ENCODE results near the gene RDM1. TPM values are rescaled to one million over a fixed set of nuclear protein-coding genes. Genes with fewer than 3 reads are reported as not detected.
A peak's percentile ranks its signal among the peaks of the same experiment; 100 is the strongest.

The RDM1 gene
- total RNA-seq, 1 donor, result 0.54 TPM

- peak in 1 of 3 donors; percentile 37 for DNase-seq (ENCODE audit: low read depth in 2 of 3, low spot score in 2 of 3)
These were observed 55.3 kb downstream of the RDM1 start for GRCh38 chr17:35875072-35875799.

- DNase-seq (ENCODE audit: low read depth in 2 of 3, low spot score in 2 of 3), result no peak
These were observed 58.2 kb downstream of the RDM1 start for GRCh38 chr17:35872196-35872980.

GRCh38 chr17:35870906-35871819, 59.4 kb downstream of the RDM1 start:
- DNase-seq (ENCODE audit: low read depth in 2 of 3, low spot score in 2 of 3), result peak in 2 of 3 donors; percentile 43 to 71

- no peak for DNase-seq (ENCODE audit: low read depth in 2 of 3, low spot score in 2 of 3)
These were observed 61.8 kb downstream of the RDM1 start, which contains the start of gene HEATR9 for GRCh38 chr17:35868737-35869136. Gene HEATR9, minus strand, starts transcription at chr17:35868891. Its CDS starts 149 bp downstream, at chr17:35868742.

Small RNA genes within 50 kb of the gene (small RNA-seq; reads per million reads assigned to genes)
- 171 reads per million, percentile 98 among the genes with 10 or more reads in this experiment for gene RF00100

Other genes with a start within 250 kb of the RDM1 start
- gene RASL10B, start 199.1 kb downstream of the RDM1 start, total RNA-seq, result 2.2 TPM
- gene GAS2L2, start 177.5 kb downstream of the RDM1 start, total RNA-seq, result 0.54 TPM
- 0.27 TPM for gene C17orf50, start 169.9 kb downstream of the RDM1 start, total RNA-seq
- 33.4 TPM for gene MMP28, start 135.1 kb downstream of the RDM1 start, total RNA-seq
- gene TAF15, start 121.3 kb downstream of the RDM1 start, total RNA-seq, result 61.4 TPM
- not detected for gene HEATR9, start 61.9 kb downstream of the RDM1 start, total RNA-seq
- 1.3 TPM for gene CCL5, start 50.4 kb downstream of the RDM1 start, total RNA-seq
- gene LYZL6, start 12.9 kb upstream of the RDM1 start, total RNA-seq, result not detected
- gene CCL16, start 50.7 kb upstream of the RDM1 start, total RNA-seq, result not detected
- gene CCL14, start 56.0 kb upstream of the RDM1 start, total RNA-seq, result not detected
- gene CCL15, start 70.8 kb upstream of the RDM1 start, total RNA-seq, result not detected
- gene CCL23, start 87.2 kb upstream of the RDM1 start, total RNA-seq, result 0.81 TPM
- not detected for gene CCL18, start 133.5 kb upstream of the RDM1 start, total RNA-seq
- gene CCL3, start 159.4 kb upstream of the RDM1 start, total RNA-seq, result 1.6 TPM
- 1.6 TPM for gene CCL4, start 173.1 kb upstream of the RDM1 start, total RNA-seq
- 1.1 TPM for gene TBC1D3B, start 245.9 kb upstream of the RDM1 start, total RNA-seq

Measured in hematopoietic multipotent progenitor cell (in vitro differentiated cells).